ENCODE data around the gene PSG5.
"Not testable (repeated sequence)": the region's sequence is repeated elsewhere in the genome, so short reads cannot be mapped to it uniquely, and the experiment has no call there.

- not testable (repeated sequence) for TF ChIP-seq EZH2 (IDR thresholded peaks at IDR 0.05; ENCODE audit: borderline replicate concordance, insufficient read depth, low read length, poor library complexity, severe bottlenecking); CTCF (IDR thresholded peaks at IDR 0.05; ENCODE audit: poor library complexity, severe bottlenecking); REST (IDR thresholded peaks at IDR 0.05; ENCODE audit: borderline replicate concordance); MXI1 (conservative IDR thresholded peaks at IDR 0.05; ENCODE audit: poor library complexity, severe bottlenecking)
Observed at GRCh38 chr19:43197666-43198397, 11.5 kb upstream of the PSG5 start.
